ENCODE measurements around the gene DHRS7B. TPM values are rescaled to one million over a fixed set of nuclear protein-coding genes. Genes with fewer than 3 reads are reported as not detected.
"Not testable (repeated sequence)": the region's sequence is repeated elsewhere in the genome, so short reads cannot be mapped to it uniquely, and the experiment has no call there.

Gene DHRS7B
- total RNA-seq, 1 donor, result 15.2 TPM

- Histone ChIP-seq H3K4me3 (ENCODE audit: insufficient read depth, low read length) (no peak overlapping the region), H4K20me1 (ENCODE audit: insufficient read depth, low read length) (no peaks in the 10 kb centered on the region), H3K27ac (ENCODE audit: low read depth, low read length) (no peak overlapping the region), H3K36me3 (ENCODE audit: insufficient read depth, low read length) (no peaks in the 10 kb centered on the region), H3K4me2 (ENCODE audit: insufficient read depth, low read length) (no peak overlapping the region), H2AFZ (ENCODE audit: low read length) (no peak overlapping the region), H3K27me3 (ENCODE audit: insufficient read depth, low read length) (no peaks in the 10 kb centered on the region), H3K9me3 (ENCODE audit: low read depth, low read length) (no peaks in the 10 kb centered on the region), H3K79me2 (ENCODE audit: insufficient read depth, low read length) (peaks cover 42% of the 10 kb centered on the region), H3K4me1 (ENCODE audit: insufficient read depth, low read length) (peaks cover 6% of the 10 kb centered on the region)
- DNase-seq (ENCODE audit: insufficient read length, low spot score, missing footprints), result no peak
- no peak for TF ChIP-seq CTCF (IDR thresholded peaks at IDR 0.05; ENCODE audit: extremely low read depth, low read depth, low read length)
These were observed 5.7 kb downstream of the DHRS7B start for GRCh38 chr17:21132428-21132827.

DNA sequence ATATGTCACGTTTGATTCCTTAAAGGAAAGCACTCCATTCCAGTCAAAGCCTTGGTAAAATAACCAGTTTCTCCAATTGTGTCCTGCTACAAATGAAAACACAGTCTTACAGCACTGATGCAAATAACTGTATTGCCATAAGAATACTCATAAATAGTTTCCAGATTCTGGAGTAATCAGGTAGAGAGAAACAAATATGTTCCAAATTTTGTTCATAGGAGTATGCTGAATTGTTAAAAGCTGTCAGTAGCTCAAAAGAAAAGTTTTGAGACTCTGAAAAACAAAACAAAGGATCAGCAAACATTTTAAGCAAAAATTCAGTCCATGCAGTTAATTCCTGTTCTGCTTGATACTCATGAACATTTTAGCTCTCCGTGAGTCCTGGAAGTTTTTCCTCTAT, 7.8 kb downstream of the DHRS7B start:
- H3K4me3 ChIP-seq (ENCODE audit: insufficient read depth, low read length), result no peak overlapping the region
- H3K27me3 ChIP-seq (ENCODE audit: insufficient read depth, low read length), result no peaks in the 10 kb centered on the region
- no peaks in the 10 kb centered on the region for H4K20me1 ChIP-seq (ENCODE audit: insufficient read depth, low read length)
- no peak overlapping the region for H3K4me2 ChIP-seq (ENCODE audit: insufficient read depth, low read length)
- H3K27ac ChIP-seq (ENCODE audit: low read depth, low read length), result no peak overlapping the region
- no peaks in the 10 kb centered on the region for H3K4me1 ChIP-seq (ENCODE audit: insufficient read depth, low read length)
- no peak for DNase-seq (ENCODE audit: insufficient read length, low spot score, missing footprints)
- no peaks in the 10 kb centered on the region for H3K9me3 ChIP-seq (ENCODE audit: low read depth, low read length)
- H3K79me2 ChIP-seq (ENCODE audit: insufficient read depth, low read length), result peaks cover 27% of the 10 kb centered on the region
- H3K36me3 ChIP-seq (ENCODE audit: insufficient read depth, low read length), result no peaks in the 10 kb centered on the region
- TF ChIP-seq CTCF (IDR thresholded peaks at IDR 0.05; ENCODE audit: extremely low read depth, low read depth, low read length), result no peak
- H2AFZ ChIP-seq (ENCODE audit: low read length), result no peak overlapping the region

GRCh38 chr17:21140911-21141310, 14.1 kb downstream of the DHRS7B start:
- H3K4me3 ChIP-seq (ENCODE audit: insufficient read depth, low read length), result no peak overlapping the region
- H3K27ac ChIP-seq (ENCODE audit: low read depth, low read length), result no peak overlapping the region
- no peak for DNase-seq (ENCODE audit: insufficient read length, low spot score, missing footprints)
- no peaks in the 10 kb centered on the region for H3K9me3 ChIP-seq (ENCODE audit: low read depth, low read length)
- H3K4me1 ChIP-seq (ENCODE audit: insufficient read depth, low read length), result no peaks in the 10 kb centered on the region
- no peak overlapping the region for H3K4me2 ChIP-seq (ENCODE audit: insufficient read depth, low read length)
- no peaks in the 10 kb centered on the region for H4K20me1 ChIP-seq (ENCODE audit: insufficient read depth, low read length)
- TF ChIP-seq CTCF (IDR thresholded peaks at IDR 0.05; ENCODE audit: extremely low read depth, low read depth, low read length), result no peak
- H2AFZ ChIP-seq (ENCODE audit: low read length), result no peak overlapping the region
- no peaks in the 10 kb centered on the region for H3K79me2 ChIP-seq (ENCODE audit: insufficient read depth, low read length)
- H3K36me3 ChIP-seq (ENCODE audit: insufficient read depth, low read length), result no peaks in the 10 kb centered on the region
- H3K27me3 ChIP-seq (ENCODE audit: insufficient read depth, low read length), result no peaks in the 10 kb centered on the region

DNA sequence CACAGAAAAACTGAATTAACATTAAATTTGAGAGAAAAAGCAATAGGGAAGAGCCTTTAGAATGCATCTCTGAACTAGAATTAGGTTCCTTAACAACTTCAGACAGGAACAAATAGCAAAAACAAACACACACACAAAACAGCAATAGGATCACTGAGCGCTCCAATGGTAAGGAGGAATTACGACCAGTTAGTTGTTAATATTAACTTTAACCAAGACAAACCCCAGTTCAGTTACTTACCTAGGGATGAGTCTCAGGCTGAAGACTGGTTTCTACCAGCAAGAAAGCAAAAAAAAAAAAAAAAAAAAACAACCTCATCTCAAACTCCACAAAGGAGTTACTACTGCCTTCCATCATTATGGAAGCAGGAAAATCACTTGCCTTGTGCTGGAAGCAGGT, 14.6 kb downstream of the DHRS7B start:
- no peak for TF ChIP-seq CTCF (IDR thresholded peaks at IDR 0.05; ENCODE audit: extremely low read depth, low read depth, low read length)
- Histone ChIP-seq H3K36me3 (ENCODE audit: insufficient read depth, low read length) (no peaks in the 10 kb centered on the region), H3K4me1 (ENCODE audit: insufficient read depth, low read length) (no peaks in the 10 kb centered on the region), H3K9me3 (ENCODE audit: low read depth, low read length) (no peaks in the 10 kb centered on the region), H3K27me3 (ENCODE audit: insufficient read depth, low read length) (no peaks in the 10 kb centered on the region), H4K20me1 (ENCODE audit: insufficient read depth, low read length) (no peaks in the 10 kb centered on the region), H3K79me2 (ENCODE audit: insufficient read depth, low read length) (no peaks in the 10 kb centered on the region), H3K27ac (ENCODE audit: low read depth, low read length) (no peak overlapping the region), H3K4me2 (ENCODE audit: insufficient read depth, low read length) (no peak overlapping the region), H2AFZ (ENCODE audit: low read length) (no peak overlapping the region), H3K4me3 (ENCODE audit: insufficient read depth, low read length) (no peak overlapping the region)
- DNase-seq (ENCODE audit: insufficient read length, low spot score, missing footprints), result no peak

GRCh38 chr17:21142065-21142464, 15.3 kb downstream of the DHRS7B start:
- H3K4me2 ChIP-seq (ENCODE audit: insufficient read depth, low read length); H3K27me3 ChIP-seq (ENCODE audit: insufficient read depth, low read length); DNase-seq (ENCODE audit: insufficient read length, low spot score, missing footprints); H3K36me3 ChIP-seq (ENCODE audit: insufficient read depth, low read length); H3K9me3 ChIP-seq (ENCODE audit: low read depth, low read length); H3K4me1 ChIP-seq (ENCODE audit: insufficient read depth, low read length); H3K79me2 ChIP-seq (ENCODE audit: insufficient read depth, low read length); H2AFZ ChIP-seq (ENCODE audit: low read length); H4K20me1 ChIP-seq (ENCODE audit: insufficient read depth, low read length); H3K4me3 ChIP-seq (ENCODE audit: insufficient read depth, low read length); H3K27ac ChIP-seq (ENCODE audit: low read depth, low read length): not testable (repeated sequence)
